NCI-H1694 treated with DMSO at 0.1 percent for 48 hours (cell line): ENCODE measurements around the gene PKN2.
A peak's percentile ranks its signal among the peaks of the same experiment; 100 is the strongest.

ENCODE experiments used
- DNase-seq: peaks from one replicate; lab custom pipeline; 2025; lab: John Stamatoyannopoulos, UW

PKN2 gene

GRCh38 chr1:88683541-88684481 is at the start of gene PKN2:
Gene PKN2 (plus strand): TSS chr1:88684273. CDS start chr1:88684581, 308 bp downstream.
- peak; percentile 96 for DNase-seq

DNA sequence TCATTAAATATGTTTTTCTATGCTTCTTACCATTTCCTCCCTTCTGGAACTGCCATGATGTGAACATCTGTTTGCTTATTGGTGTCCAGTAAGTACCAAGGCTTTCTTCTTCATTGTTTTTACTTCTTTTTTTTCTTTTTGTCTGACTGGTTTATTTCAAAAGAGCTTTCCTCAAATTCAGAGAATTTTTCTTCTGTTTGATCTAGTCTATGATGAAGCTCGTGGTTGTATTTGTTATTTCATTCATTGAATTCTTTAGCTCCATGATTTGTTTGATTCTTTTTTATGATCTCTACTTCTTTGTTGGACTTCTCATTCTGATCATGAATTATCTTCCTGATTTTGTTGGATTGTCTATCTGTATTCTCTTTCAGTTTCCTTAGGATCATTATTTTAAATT is 49.5 kb upstream of the PKN2 start:
- no peak for DNase-seq

GRCh38 chr1:88640060-88640459 is 44.0 kb upstream of the PKN2 start:
- DNase-seq = no peak

DNA sequence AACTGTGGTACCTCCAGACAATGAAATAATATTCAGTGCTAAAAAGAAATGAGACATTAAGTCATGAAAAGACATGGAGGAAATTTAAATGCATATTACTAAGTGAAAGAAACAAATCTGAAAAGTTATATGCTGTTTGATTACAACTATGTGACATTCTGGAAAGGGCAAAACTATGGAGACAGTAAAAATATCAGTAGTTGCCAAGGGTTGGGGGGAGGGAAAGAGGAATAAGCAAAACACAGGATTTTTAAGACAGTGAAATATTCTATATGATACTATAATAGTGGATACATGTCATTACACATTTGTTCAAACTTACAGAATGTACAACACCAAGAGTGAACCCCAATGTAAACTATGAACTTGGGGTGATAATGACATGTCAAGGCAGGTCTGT is 38.2 kb upstream of the PKN2 start:
- no peak for DNase-seq

DNA sequence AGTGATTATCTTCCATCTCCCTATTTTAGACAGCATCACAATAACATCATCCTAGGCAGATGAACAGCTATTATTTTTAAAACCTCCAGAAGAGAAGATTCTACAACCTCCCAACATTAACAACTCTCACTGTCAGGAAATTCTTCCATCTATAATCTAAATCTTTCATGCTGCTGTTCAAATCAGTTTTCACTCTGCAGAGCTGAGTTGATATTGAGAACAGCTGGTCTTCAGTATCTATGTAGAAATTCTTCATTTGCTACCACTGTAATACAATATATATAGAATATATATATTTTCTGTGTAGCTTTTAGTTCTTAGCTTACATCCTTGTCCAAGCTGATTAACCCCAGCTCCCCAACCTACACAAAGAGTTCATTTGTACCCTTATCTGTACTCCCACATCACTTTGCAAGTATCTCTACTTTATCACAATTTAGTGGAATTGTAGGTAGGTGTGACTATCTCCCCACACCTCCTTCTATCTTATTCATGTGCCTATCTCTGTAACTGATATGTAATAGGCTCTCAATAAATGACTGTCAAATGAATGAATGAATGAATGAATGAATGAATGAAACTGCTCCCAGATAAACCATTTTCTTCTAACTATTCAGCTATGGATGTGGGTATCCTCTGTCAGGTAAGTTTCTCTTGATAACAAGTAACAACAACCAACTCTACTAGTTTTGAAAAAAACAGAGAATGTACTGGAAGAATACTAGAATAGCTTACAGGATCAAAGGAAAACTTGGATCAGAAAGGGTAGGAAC is 37.4 kb upstream of the PKN2 start:
- DNase-seq = no peak

DNA sequence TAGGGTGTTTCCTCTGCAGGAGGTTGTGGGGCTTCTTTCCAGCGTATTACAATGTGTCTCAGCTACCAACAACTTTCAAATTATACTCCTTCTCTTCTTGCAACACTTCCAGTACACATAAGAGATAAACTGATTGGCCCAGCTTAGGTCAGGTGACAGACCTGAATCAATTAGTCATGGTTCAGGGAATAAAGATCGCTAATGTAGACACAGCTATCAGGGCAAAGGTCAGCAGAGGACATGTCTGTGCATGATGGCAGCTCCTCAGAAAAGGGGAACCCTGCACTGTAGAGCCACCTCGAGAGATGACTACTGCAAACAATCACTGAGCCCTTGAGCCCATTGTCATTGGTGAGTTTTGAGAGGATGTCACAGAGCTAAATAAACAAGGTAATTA is 36.8 kb upstream of the PKN2 start:
- no peak for DNase-seq

DNA sequence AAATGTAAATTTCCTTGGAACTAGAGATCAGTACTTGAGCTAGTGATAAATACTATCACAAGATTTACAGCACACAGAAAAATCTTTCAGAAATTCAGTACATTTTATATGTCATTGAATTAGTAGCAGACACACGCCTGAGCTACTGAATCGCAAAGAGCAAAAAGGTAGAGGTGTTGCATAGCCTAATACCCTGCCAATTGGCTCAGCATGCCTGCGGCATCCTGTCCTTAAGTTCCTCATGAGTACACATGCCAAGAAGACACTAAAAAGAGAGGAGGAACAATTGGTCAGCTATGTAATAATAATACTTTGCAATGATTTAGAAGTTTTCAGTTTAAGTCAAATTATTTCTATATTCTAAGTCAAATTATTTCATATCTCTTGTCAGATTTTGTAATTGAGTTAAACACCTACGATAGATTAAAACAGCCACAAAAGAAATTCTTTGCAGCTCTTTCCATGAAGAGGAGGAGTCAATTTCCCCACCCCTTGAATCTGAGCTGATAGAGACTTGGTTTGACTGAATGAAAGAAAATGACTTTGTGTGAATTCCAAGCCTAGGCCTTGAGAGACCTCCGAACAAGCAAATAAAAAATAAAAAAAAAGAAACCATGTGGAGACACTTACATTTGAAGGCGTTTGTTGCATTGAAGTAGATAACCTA is 36.2 kb upstream of the PKN2 start:
- DNase-seq = no peak

- no peak for DNase-seq
Measured at GRCh38 chr1:88648706-88649105, 35.4 kb upstream of the PKN2 start.

GRCh38 chr1:88649932-88650331 is 34.1 kb upstream of the PKN2 start:
- DNase-seq = no peak

DNA sequence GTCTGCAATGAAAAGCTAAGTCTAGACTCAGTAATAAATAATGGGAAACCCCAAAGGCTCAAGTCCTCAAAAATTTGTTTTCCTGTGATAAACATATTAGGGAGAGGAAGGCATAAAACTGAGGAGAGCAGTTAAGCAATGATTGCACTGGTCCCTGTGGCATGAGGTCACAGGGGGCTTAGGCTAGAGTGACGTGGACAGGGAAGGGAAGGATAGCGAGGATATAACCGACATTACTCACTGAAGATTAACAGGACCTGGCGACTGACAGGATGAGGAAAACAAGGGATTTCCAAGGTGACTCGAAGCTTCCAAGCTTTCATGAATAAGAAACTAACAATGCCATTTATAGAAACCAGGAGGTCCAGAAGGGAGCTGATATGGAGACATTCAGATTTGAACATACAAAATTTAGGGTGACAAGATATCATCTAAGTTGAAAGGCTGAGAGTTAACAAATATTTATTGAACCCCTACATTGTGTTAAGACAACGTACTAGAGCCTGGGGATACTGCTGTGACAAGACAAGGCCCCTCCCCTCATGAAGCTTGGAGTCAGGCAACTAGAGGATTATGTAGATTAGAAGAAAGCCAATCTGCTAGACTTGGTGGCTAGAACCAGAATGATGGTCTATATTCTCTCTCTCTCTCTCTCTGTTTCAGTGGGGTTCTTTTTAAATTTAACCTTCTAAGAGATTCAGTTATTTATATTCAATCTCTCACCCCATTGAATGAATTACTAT is 33.2 kb upstream of the PKN2 start:
- no peak for DNase-seq

DNA sequence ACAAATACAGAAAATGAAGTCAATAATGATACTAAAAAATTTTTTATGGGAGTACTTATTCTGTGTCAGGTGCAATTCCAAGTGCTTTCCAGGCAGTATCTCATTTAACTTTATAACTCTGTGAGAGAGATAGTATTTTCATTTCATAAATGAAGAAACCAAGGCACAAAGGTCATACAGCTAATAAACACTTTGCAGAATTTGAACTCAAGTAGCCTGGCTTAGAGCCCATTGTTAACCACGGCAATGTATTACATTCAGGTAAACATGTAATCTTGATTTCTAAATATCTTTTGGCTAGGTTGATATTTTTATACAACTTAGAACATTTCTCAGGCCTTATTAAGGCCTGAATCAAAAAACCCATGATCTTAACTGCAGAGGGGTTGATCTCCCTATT is 28.9 kb upstream of the PKN2 start:
- DNase-seq = no peak

DNA sequence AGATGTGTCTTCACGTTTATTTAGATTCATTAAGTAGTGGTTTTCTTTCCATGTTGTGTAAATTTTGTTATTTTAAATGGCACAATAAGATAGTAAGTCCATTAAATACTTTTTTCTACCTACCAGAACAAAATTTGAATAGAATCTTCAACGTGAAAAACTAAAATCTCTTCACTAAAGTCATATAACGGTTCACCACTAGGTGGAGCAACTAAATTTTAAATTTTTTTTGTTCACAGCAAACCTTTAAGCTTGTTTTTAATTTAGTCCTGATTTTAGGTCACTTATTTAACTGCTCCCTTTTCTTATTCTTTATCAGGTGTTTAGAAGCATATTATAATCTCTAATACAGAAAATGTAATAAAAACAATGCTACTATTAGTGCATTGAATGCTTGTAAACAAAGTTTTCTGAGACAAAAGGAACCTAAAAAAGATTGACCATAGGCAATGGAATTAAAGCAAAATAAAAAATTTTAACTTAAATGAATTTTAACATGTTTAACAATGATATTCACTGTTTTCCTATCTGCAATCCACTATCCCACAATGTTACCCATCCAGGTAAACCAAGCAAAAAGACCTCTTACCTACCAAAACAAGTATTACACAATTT is 28.3 kb upstream of the PKN2 start:
- peak; percentile 9 for DNase-seq

GRCh38 chr1:88658419-88658818 is 25.7 kb upstream of the PKN2 start:
- no peak for DNase-seq

- no peak for DNase-seq
Measured at GRCh38 chr1:88659552-88659951, 24.5 kb upstream of the PKN2 start.

GRCh38 chr1:88661188-88661587 is 22.9 kb upstream of the PKN2 start:
- DNase-seq = no peak

DNA sequence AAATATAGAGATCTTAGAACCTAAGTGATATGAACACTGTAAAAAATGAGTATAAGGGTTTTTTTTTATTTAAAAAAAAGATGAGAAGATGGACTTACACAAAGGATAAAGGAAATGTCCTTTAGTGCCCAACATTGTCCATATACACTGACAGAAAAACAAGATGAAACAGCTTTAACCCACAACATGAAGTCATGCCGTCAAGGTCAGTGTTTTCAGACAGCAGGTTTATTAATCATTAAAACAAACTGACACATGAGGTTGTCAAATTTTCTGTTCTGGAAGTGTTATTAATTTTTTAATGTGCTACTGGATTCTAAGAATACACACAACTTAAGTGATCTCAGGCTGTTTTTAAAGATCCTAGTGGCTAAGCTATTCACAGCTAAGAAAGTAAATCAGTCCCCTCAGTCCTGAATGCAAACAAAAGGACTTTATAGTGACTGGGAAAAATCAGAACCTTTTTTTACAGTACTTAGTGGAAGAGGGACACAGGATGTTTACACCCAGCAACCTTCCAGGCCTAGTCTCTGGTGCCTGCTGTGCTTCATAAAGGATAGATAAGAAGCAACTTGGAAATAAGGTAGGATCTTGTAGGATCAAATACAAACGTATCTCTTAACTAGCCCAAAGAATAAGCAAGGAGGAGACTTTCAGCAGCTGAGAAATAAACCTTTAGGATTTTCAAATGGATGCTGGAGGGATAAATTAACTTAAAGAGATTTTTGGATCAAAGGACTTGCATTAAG is 21.9 kb upstream of the PKN2 start:
- no peak for DNase-seq

DNA sequence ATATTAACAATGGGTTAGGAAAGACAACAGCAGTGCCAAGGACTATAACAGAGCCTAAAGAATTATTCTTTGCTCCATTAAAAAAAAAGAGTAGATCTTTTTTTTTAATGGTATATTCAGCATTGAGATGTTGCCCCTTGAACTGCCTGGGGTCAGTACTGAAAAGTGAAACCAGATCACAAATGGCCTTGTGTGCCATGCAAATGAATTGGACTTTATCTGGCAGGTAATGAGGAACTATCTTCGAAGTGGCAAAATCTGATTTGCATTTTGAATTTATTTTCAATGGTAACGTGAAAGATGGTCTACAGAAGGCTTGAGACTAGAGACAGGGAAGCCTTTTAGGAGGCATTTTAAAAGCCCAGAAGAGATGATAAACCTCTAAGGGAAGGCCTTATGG is 21.4 kb upstream of the PKN2 start:
- DNase-seq = no peak

DNA sequence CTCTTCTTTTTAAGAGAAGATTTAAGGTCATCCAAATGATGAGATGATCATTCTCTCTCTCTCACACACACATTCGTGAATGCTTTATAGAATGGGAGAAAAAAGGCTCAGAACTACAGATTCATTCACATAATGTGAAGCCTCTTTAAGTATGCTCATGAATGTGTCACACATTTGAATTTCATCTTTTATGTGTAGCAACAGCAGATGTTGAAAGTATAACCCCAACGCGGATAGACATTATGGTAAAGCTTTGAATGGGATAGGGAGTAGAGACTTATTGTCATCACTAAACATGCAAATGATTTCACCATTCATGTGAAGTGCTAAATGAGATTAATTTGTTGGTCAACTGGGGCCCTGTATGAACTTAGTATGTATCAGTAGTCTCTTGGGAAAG is 15.7 kb upstream of the PKN2 start:
- DNase-seq = no peak

DNA sequence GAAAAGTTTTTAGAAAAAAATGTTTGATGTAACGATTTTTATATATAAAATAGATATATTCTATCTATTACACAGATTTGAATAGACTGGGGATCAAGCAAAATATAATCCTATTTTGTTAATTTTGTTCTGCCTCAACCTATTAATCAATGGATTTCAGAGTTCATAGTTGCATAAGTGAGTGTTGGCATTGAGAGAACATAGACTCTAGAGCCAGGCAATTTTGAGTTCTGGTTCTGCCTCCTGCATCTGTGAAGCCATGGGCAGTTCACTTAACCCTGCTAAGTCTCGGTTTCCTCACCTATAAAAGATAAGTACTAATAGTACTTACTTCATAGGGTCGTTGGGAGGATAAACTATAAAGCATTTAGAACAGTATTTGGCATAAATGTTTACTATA is 13.6 kb upstream of the PKN2 start:
- no peak for DNase-seq

GRCh38 chr1:88673446-88673845 is 10.6 kb upstream of the PKN2 start:
- DNase-seq = no peak

- DNase-seq = no peak
Measured at GRCh38 chr1:88678405-88678804, 5.7 kb upstream of the PKN2 start.
